ENCODE measurements around the gene FMN1.

The FMN1 gene

GRCh38 chr15:33200903-33201302 lies 6.4 kb upstream of the FMN1 start:
- H3K9me3 ChIP-seq (ENCODE audit: control insufficient read depth, low read length), result no peaks in the 10 kb centered on the region
- no peak overlapping the region for H3K4me3 ChIP-seq (ENCODE audit: insufficient read depth, low read depth, low read length)
- H3K4me1 ChIP-seq (ENCODE audit: control insufficient read depth, insufficient read depth, low read length), result peaks cover 20% of the 10 kb centered on the region
- no peaks in the 10 kb centered on the region for H3K27me3 ChIP-seq (ENCODE audit: control insufficient read depth, insufficient read depth, low read length, poor library complexity, severe bottlenecking)
- H3K36me3 ChIP-seq (ENCODE audit: control insufficient read depth, insufficient read depth, low read length), result no peaks in the 10 kb centered on the region
- H3K27ac ChIP-seq (ENCODE audit: insufficient read depth, low read depth, low read length, poor library complexity, severe bottlenecking), result no peak overlapping the region
- WGBS, 2 experiments, result 83 to 84% methylated on average over 7 of the region's 7 CpGs

GRCh38 chr15:33200444-33200843 lies 5.9 kb upstream of the FMN1 start:
- no peaks in the 10 kb centered on the region for H3K36me3 ChIP-seq (ENCODE audit: control insufficient read depth, insufficient read depth, low read length)
- H3K27ac ChIP-seq (ENCODE audit: insufficient read depth, low read depth, low read length, poor library complexity, severe bottlenecking), result no peak overlapping the region
- no peak overlapping the region for H3K4me3 ChIP-seq (ENCODE audit: insufficient read depth, low read depth, low read length)

GRCh38 chr15:33198541-33198940 lies 4.0 kb upstream of the FMN1 start:
- WGBS, 2 experiments, result 94% methylated on average over 2 to 4 of the region's 4 CpGs
- Histone ChIP-seq H3K27me3 (ENCODE audit: control insufficient read depth, insufficient read depth, low read length, poor library complexity, severe bottlenecking) (no peaks in the 10 kb centered on the region), H3K4me3 (ENCODE audit: insufficient read depth, low read depth, low read length) (no peak overlapping the region), H3K4me1 (ENCODE audit: control insufficient read depth, insufficient read depth, low read length) (peaks cover 20% of the 10 kb centered on the region), H3K9me3 (ENCODE audit: control insufficient read depth, low read length) (no peaks in the 10 kb centered on the region), H3K36me3 (ENCODE audit: control insufficient read depth, insufficient read depth, low read length) (no peaks in the 10 kb centered on the region), H3K27ac (ENCODE audit: insufficient read depth, low read depth, low read length, poor library complexity, severe bottlenecking) (no peak overlapping the region)

More at GRCh38 chr15:33200444-33200843, 5.9 kb upstream of the FMN1 start:
- no peaks in the 10 kb centered on the region for H3K27me3 ChIP-seq (ENCODE audit: control insufficient read depth, insufficient read depth, low read length, poor library complexity, severe bottlenecking)
- no peaks in the 10 kb centered on the region for H3K9me3 ChIP-seq (ENCODE audit: control insufficient read depth, low read length)
- WGBS, 2 experiments, result 81 to 84% methylated on average over 5 of the region's 5 CpGs
- peaks cover 20% of the 10 kb centered on the region for H3K4me1 ChIP-seq (ENCODE audit: control insufficient read depth, insufficient read depth, low read length)

GRCh38 chr15:33197636-33198035 lies 3.1 kb upstream of the FMN1 start:
- Histone ChIP-seq H3K36me3 (ENCODE audit: control insufficient read depth, insufficient read depth, low read length) (no peaks in the 10 kb centered on the region), H3K4me3 (ENCODE audit: insufficient read depth, low read depth, low read length) (no peak overlapping the region), H3K27me3 (ENCODE audit: control insufficient read depth, insufficient read depth, low read length, poor library complexity, severe bottlenecking) (no peaks in the 10 kb centered on the region), H3K9me3 (ENCODE audit: control insufficient read depth, low read length) (no peaks in the 10 kb centered on the region), H3K27ac (ENCODE audit: insufficient read depth, low read depth, low read length, poor library complexity, severe bottlenecking) (no peak overlapping the region), H3K4me1 (ENCODE audit: control insufficient read depth, insufficient read depth, low read length) (peaks cover 29% of the 10 kb centered on the region)
- WGBS, 2 experiments, result 92 to 95% methylated on average over 4 of the region's 5 CpGs

DNA sequence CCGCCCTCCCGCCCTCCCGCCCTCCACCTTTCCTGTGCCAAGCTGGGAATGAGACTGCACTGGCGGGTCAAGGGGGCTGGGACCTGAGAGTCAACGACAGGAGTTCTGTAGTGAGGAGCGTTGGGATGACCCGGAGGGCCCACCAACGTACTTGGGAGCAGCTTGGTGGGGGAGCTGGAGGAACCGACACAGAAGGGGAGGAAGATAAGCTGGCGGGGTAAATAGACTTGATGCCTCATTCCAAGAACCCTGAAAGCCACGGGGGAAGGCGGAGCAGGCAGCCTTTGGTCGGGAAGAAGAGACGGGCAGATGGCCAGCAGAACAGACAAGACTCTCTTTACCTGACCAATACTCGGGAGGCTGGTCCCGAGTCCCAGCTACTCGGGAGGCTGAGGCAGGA lies 277 bp downstream of the FMN1 start:
- Histone ChIP-seq H3K27ac (ENCODE audit: insufficient read depth, low read depth, low read length, poor library complexity, severe bottlenecking) (peak overlapping the region; percentile 44), H3K4me3 (ENCODE audit: insufficient read depth, low read depth, low read length) (peak overlapping the region; percentile 37), H3K36me3 (ENCODE audit: control insufficient read depth, insufficient read depth, low read length) (no peaks in the 10 kb centered on the region), H3K9me3 (ENCODE audit: control insufficient read depth, low read length) (no peaks in the 10 kb centered on the region), H3K4me1 (ENCODE audit: control insufficient read depth, insufficient read depth, low read length) (peaks cover 13% of the 10 kb centered on the region), H3K27me3 (ENCODE audit: control insufficient read depth, insufficient read depth, low read length, poor library complexity, severe bottlenecking) (no peaks in the 10 kb centered on the region)
- 4 to 6% methylated on average over 14 to 17 of the region's 17 CpGs for whole genome bisulfite sequencing, 2 experiments

DNA sequence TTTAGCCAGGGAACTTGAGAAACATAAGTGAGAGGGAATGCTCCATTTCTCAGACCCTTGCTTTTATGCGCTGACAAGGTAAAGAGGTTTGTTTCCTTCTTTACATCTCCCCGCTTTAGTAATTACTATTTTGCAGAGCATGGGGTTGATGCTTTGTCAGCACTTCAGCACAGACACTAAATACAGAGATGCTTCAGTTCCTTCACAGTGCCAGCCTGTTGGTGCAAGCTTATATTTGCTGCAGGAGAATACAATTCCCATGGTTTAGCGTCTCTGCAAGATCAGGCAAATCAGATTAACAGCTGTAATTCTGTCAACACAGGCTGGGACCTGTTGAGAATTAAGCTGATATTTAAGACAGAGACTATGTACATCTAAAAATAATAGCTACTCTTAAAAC lies 2.9 kb downstream of the FMN1 start:
- Histone ChIP-seq H3K4me3 (ENCODE audit: insufficient read depth, low read depth, low read length) (no peak overlapping the region), H3K27ac (ENCODE audit: insufficient read depth, low read depth, low read length, poor library complexity, severe bottlenecking) (no peak overlapping the region), H3K9me3 (ENCODE audit: control insufficient read depth, low read length) (no peaks in the 10 kb centered on the region), H3K36me3 (ENCODE audit: control insufficient read depth, insufficient read depth, low read length) (no peaks in the 10 kb centered on the region), H3K4me1 (ENCODE audit: control insufficient read depth, insufficient read depth, low read length) (peaks cover 13% of the 10 kb centered on the region), H3K27me3 (ENCODE audit: control insufficient read depth, insufficient read depth, low read length, poor library complexity, severe bottlenecking) (no peaks in the 10 kb centered on the region)
- whole genome bisulfite sequencing, 2 experiments, result 93 to 97% methylated on average over 3 of the region's 3 CpGs

GRCh38 chr15:33190539-33190938 lies 4.0 kb downstream of the FMN1 start:
- Histone ChIP-seq H3K27ac (ENCODE audit: insufficient read depth, low read depth, low read length, poor library complexity, severe bottlenecking) (no peak overlapping the region), H3K9me3 (ENCODE audit: control insufficient read depth, low read length) (no peaks in the 10 kb centered on the region), H3K4me1 (ENCODE audit: control insufficient read depth, insufficient read depth, low read length) (peaks cover 13% of the 10 kb centered on the region), H3K4me3 (ENCODE audit: insufficient read depth, low read depth, low read length) (no peak overlapping the region), H3K27me3 (ENCODE audit: control insufficient read depth, insufficient read depth, low read length, poor library complexity, severe bottlenecking) (no peaks in the 10 kb centered on the region), H3K36me3 (ENCODE audit: control insufficient read depth, insufficient read depth, low read length) (no peaks in the 10 kb centered on the region)
- 87 to 88% methylated on average over 9 of the region's 9 CpGs for WGBS, 2 experiments

- no peak overlapping the region for H3K4me3 ChIP-seq (ENCODE audit: insufficient read depth, low read depth, low read length)
- no peak overlapping the region for H3K27ac ChIP-seq (ENCODE audit: insufficient read depth, low read depth, low read length, poor library complexity, severe bottlenecking)
- H3K4me1 ChIP-seq (ENCODE audit: control insufficient read depth, insufficient read depth, low read length), result peaks cover 13% of the 10 kb centered on the region
- 86 to 92% methylated on average over 5 of the region's 5 CpGs for WGBS, 2 experiments
- H3K9me3 ChIP-seq (ENCODE audit: control insufficient read depth, low read length), result no peaks in the 10 kb centered on the region
- no peaks in the 10 kb centered on the region for H3K27me3 ChIP-seq (ENCODE audit: control insufficient read depth, insufficient read depth, low read length, poor library complexity, severe bottlenecking)
- no peaks in the 10 kb centered on the region for H3K36me3 ChIP-seq (ENCODE audit: control insufficient read depth, insufficient read depth, low read length)
Measured at GRCh38 chr15:33188641-33189257, 5.8 kb downstream of the FMN1 start.

DNA sequence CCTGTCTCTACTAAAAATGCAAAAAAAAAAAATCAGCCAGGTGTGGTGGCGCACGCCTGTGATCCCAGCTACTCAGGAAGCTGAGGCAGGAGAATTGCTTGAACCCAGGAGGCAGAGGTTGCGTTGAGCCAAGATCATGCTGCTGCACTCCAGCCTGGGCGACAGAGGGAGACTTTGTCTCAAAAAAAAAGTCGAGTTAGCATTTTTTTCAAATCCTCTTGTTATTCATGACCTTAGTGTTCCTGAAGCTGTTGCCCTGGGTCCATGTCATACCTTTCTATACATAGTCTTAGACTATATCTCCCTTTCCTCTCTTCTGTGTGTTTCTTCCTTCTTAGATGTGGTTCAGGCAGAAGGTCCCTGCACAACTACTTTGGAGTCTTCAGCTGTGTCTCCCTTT lies 6.4 kb downstream of the FMN1 start:
- WGBS, 2 experiments, result 90 to 92% methylated on average over 5 of the region's 5 CpGs
- H3K36me3 ChIP-seq (ENCODE audit: control insufficient read depth, insufficient read depth, low read length), result no peaks in the 10 kb centered on the region
- H3K4me1 ChIP-seq (ENCODE audit: control insufficient read depth, insufficient read depth, low read length), result peaks cover 9% of the 10 kb centered on the region
- H3K27me3 ChIP-seq (ENCODE audit: control insufficient read depth, insufficient read depth, low read length, poor library complexity, severe bottlenecking), result no peaks in the 10 kb centered on the region
- H3K4me3 ChIP-seq (ENCODE audit: insufficient read depth, low read depth, low read length), result no peak overlapping the region
- H3K27ac ChIP-seq (ENCODE audit: insufficient read depth, low read depth, low read length, poor library complexity, severe bottlenecking), result no peak overlapping the region
- no peaks in the 10 kb centered on the region for H3K9me3 ChIP-seq (ENCODE audit: control insufficient read depth, low read length)

DNA sequence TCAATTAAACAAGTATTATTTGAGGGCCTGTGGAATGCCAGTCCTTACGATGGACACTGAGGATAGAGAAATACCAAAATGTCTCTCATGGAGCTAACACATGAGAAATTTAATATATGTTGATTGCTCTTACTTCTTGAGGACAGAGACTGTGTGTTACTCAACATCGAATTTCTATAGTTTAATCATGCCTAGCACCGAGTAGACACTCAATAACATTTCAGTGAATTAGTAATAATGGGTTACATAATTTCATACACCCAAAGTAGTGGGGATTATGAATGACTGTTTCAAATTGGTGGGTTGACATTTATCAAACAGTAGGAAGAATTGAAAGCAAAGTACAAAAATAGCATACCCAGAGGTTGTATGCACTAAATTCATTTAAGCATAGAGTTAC lies 11.2 kb downstream of the FMN1 start:
- H3K4me3 ChIP-seq (ENCODE audit: insufficient read depth, low read depth, low read length), result no peak overlapping the region
- no peak overlapping the region for H3K27ac ChIP-seq (ENCODE audit: insufficient read depth, low read depth, low read length, poor library complexity, severe bottlenecking)
- 100% methylated on average over 1 of the region's 3 CpGs for WGBS, 2 experiments
- no peaks in the 10 kb centered on the region for H3K27me3 ChIP-seq (ENCODE audit: control insufficient read depth, insufficient read depth, low read length, poor library complexity, severe bottlenecking)
- H3K9me3 ChIP-seq (ENCODE audit: control insufficient read depth, low read length), result no peaks in the 10 kb centered on the region
- no peaks in the 10 kb centered on the region for H3K36me3 ChIP-seq (ENCODE audit: control insufficient read depth, insufficient read depth, low read length)
- peaks cover 7% of the 10 kb centered on the region for H3K4me1 ChIP-seq (ENCODE audit: control insufficient read depth, insufficient read depth, low read length)

GRCh38 chr15:33182926-33183325 lies 11.6 kb downstream of the FMN1 start:
- WGBS, 2 experiments, result 78 to 95% methylated on average over 2 of the region's 2 CpGs
- peaks cover 7% of the 10 kb centered on the region for H3K4me1 ChIP-seq (ENCODE audit: control insufficient read depth, insufficient read depth, low read length)
- no peaks in the 10 kb centered on the region for H3K27me3 ChIP-seq (ENCODE audit: control insufficient read depth, insufficient read depth, low read length, poor library complexity, severe bottlenecking)

More at GRCh38 chr15:33182926-33183325, 11.6 kb downstream of the FMN1 start:
- H3K36me3 ChIP-seq (ENCODE audit: control insufficient read depth, insufficient read depth, low read length), result no peaks in the 10 kb centered on the region
- H3K4me3 ChIP-seq (ENCODE audit: insufficient read depth, low read depth, low read length), result no peak overlapping the region
- H3K27ac ChIP-seq (ENCODE audit: insufficient read depth, low read depth, low read length, poor library complexity, severe bottlenecking), result no peak overlapping the region
- H3K9me3 ChIP-seq (ENCODE audit: control insufficient read depth, low read length), result no peaks in the 10 kb centered on the region
